HG03064 (cell line): ENCODE measurements around the gene MDN1.

ENCODE experiments used
- ATAC-seq: cut with Tn5 transposase; IDR thresholded peaks from one replicate; pipeline ENCODE4 v1.9.1; 2021; ENCODE audit warnings: low read depth; ENCODE audit not compliant: unreplicated experiment

Gene MDN1

GRCh38 chr6:89702349-89702748, 117.2 kb downstream of the MDN1 start:
- no peak for ATAC-seq

- no peak for ATAC-seq
Observed at GRCh38 chr6:89695667-89696066, 123.9 kb downstream of the MDN1 start.

GRCh38 chr6:89694428-89694827, 125.2 kb downstream of the MDN1 start:
- ATAC-seq: no peak

GRCh38 chr6:89693207-89693606, 126.4 kb downstream of the MDN1 start:
- ATAC-seq: no peak

- no peak for ATAC-seq
Observed at GRCh38 chr6:89692256-89692655, 127.3 kb downstream of the MDN1 start.

GRCh38 chr6:89690944-89691324, 128.7 kb downstream of the MDN1 start:
- ATAC-seq: no peak

- ATAC-seq: no peak
Observed at GRCh38 chr6:89689732-89690131, 129.9 kb downstream of the MDN1 start.

- no peak for ATAC-seq
Observed at GRCh38 chr6:89688328-89688727, 131.3 kb downstream of the MDN1 start.

- ATAC-seq: no peak
Observed at GRCh38 chr6:89685311-89685710, 134.3 kb downstream of the MDN1 start.

GRCh38 chr6:89682991-89683390, 136.6 kb downstream of the MDN1 start:
- no peak for ATAC-seq

- ATAC-seq: no peak
Observed at GRCh38 chr6:89681983-89682564, 137.5 kb downstream of the MDN1 start.

GRCh38 chr6:89680551-89680950, 139.0 kb downstream of the MDN1 start:
- no peak for ATAC-seq

- no peak for ATAC-seq
Observed at GRCh38 chr6:89680150-89680549, 139.4 kb downstream of the MDN1 start.

- no peak for ATAC-seq
Observed at GRCh38 chr6:89679215-89680120, 140.1 kb downstream of the MDN1 start.

GRCh38 chr6:89678531-89678930, 141.1 kb downstream of the MDN1 start:
- no peak for ATAC-seq

GRCh38 chr6:89675949-89676748, 143.4 kb downstream of the MDN1 start:
- ATAC-seq: no peak

- ATAC-seq: no peak
Observed at GRCh38 chr6:89670935-89671565, 148.5 kb downstream of the MDN1 start.

- ATAC-seq: no peak
Observed at GRCh38 chr6:89669002-89669401, 150.6 kb downstream of the MDN1 start.

- no peak for ATAC-seq
Observed at GRCh38 chr6:89667872-89668556, 151.6 kb downstream of the MDN1 start.

GRCh38 chr6:89662659-89663223, 156.9 kb downstream of the MDN1 start:
- ATAC-seq: no peak
